Skeletal muscle tissue (tissue), 5 donors: ENCODE measurements around the gene CCNB1IP1. TPM values are rescaled to one million over a fixed set of nuclear protein-coding genes. Genes with fewer than 3 reads are reported as not detected.
"Not testable (repeated sequence)": the region's sequence is repeated elsewhere in the genome, so short reads cannot be mapped to it uniquely, and the experiment has no call there.

Source experiments
- H3K27ac ChIP-seq: one replicate; pipeline ENCODE4 v1.7.0; 2013; ENCODE audit warnings: mild to moderate bottlenecking, low read depth, low read length, inconsistent platforms
- H3K27me3 ChIP-seq, 3 donors: one replicate each; pipeline ENCODE4 v1.7.0; 2013; ENCODE audit warnings: low read length in 3 of 3; ENCODE audit not compliant: control insufficient read depth in 3 of 3, insufficient read depth in 3 of 3
- H3K36me3 ChIP-seq, 3 donors: one replicate each; pipeline ENCODE4 v1.7.0; 2013; ENCODE audit warnings: low read length in 3 of 3; ENCODE audit not compliant: control insufficient read depth in 3 of 3, insufficient read depth in 3 of 3
- H3K4me1 ChIP-seq, 3 donors: one replicate each; pipeline ENCODE4 v1.7.0; 2013; ENCODE audit warnings: low read length in 3 of 3, mild to moderate bottlenecking in 3 of 3; ENCODE audit not compliant: control insufficient read depth in 3 of 3, insufficient read depth in 3 of 3
- H3K4me3 ChIP-seq, 3 donors: one replicate each; pipeline ENCODE4 v1.7.0; 2013; ENCODE audit warnings: low read length in 3 of 3
- H3K9ac ChIP-seq, 3 donors: one replicate each; pipeline ENCODE4 v1.7.0; 2013; ENCODE audit warnings: low read length in 3 of 3, mild to moderate bottlenecking in 3 of 3, moderate library complexity in 2 of 3, low read depth in 1 of 3
- H3K9me3 ChIP-seq, 3 donors: one replicate each; pipeline ENCODE4 v1.7.0; 2013; ENCODE audit warnings: low read length in 3 of 3; ENCODE audit not compliant: control insufficient read depth in 3 of 3
- small RNA-seq: library from RNA; depleted of rRNA; stranded (forward); fragments of <200 nt; gene quantifications from one replicate; pipeline ENCODE3, GENCODE V24; 2014
- total RNA-seq: library from RNA; depleted of rRNA; stranded (reverse); fragments of >200 nt; gene quantifications from one replicate; pipeline ENCODE4 v1.2.3, GENCODE V29; 2014
- donor health status: Osteomylitis.

Gene CCNB1IP1
- total RNA-seq, 1 donor from 2014 or later: 57.4 TPM

DNA sequence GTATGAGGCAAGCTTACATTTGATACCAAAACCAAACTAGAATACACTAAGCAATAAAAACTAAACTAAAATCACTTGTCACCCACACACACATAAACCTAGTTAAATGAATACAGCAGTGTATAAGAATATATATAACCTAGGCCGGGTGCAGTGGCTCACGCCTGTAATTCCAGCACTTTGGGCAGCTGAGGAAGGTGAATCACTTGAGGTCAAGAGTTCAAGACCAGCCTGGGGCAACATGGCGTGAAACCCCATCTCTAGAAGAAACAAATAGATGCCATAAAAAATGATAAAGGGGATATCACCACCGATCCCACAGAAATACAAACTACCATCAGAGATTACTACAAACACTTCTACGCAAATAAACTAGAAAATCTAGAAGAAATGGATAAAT lies 68.7 kb downstream of the CCNB1IP1 start:
- not testable (repeated sequence) for H3K9ac ChIP-seq, H3K4me1 ChIP-seq, H3K27ac ChIP-seq, H3K4me3 ChIP-seq, H3K27me3 ChIP-seq, H3K36me3 ChIP-seq, H3K9me3 ChIP-seq

DNA sequence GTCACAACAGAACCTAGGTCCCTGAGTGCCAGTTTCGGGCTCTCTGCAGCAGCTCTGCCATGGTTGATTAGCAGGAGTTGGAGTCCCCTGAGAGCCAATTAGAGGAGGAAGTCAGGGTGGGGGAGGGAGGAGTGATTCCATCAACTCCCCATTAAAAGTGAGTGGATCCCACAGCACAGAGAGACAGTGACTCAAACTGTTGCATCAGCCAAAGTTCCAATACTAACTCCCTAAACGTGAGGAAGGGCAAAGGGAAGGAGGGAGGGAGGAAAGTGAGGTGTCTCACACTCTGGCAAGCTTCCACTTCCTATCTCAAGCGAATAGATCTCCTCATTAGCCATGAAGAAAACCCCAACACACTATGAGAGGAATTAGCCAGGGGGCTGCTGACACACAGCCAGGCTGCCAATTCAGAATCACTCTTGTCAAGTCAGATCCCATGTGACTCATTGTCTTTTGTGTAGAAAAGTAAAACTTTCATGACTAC lies 70.4 kb downstream of the CCNB1IP1 start:
- H3K9me3 ChIP-seq: no peaks in the 10 kb centered on the region
- H3K27ac ChIP-seq: no peak overlapping the region
- H3K9ac ChIP-seq: no peak overlapping the region
- H3K4me3 ChIP-seq: no peak overlapping the region
- H3K27me3 ChIP-seq: no peaks in the 10 kb centered on the region
- no peaks in the 10 kb centered on the region for H3K4me1 ChIP-seq
- no peaks in the 10 kb centered on the region for H3K36me3 ChIP-seq

Small RNA genes lying within 50 kb of the gene (small RNA-seq; reads per million reads assigned to genes)
- gene SNORA79B: 0.23 reads per million, percentile 10 among the genes with 10 or more reads in this experiment
- gene SNORD126: 147 reads per million, percentile 97 among the genes with 10 or more reads in this experiment

Other genes starting within 250 kb of the CCNB1IP1 start
- not detected for gene OR4K17, start 222.5 kb downstream of the CCNB1IP1 start, total RNA-seq
- gene OR4N5, start 194.5 kb downstream of the CCNB1IP1 start, total RNA-seq: not detected
- gene OR11G2, start 142.4 kb downstream of the CCNB1IP1 start, total RNA-seq: not detected
- gene OR11H6, start 109.6 kb downstream of the CCNB1IP1 start, total RNA-seq: not detected
- not detected for gene OR11H7, start 104.3 kb downstream of the CCNB1IP1 start, total RNA-seq
- not detected for gene OR11H4, start 94.0 kb downstream of the CCNB1IP1 start, total RNA-seq
- 16.7 TPM for gene TTC5, start 27.3 kb downstream of the CCNB1IP1 start, total RNA-seq
- gene PARP2, start 10.4 kb upstream of the CCNB1IP1 start, total RNA-seq: 8.4 TPM
- gene TEP1, start 80.2 kb upstream of the CCNB1IP1 start, total RNA-seq: 10.4 TPM
- 2.1 TPM for gene KLHL33, start 102.9 kb upstream of the CCNB1IP1 start, total RNA-seq
- gene OSGEP, start 121.5 kb upstream of the CCNB1IP1 start, total RNA-seq: 26.6 TPM
- gene APEX1, start 121.9 kb upstream of the CCNB1IP1 start, total RNA-seq: 64.2 TPM
- 13.0 TPM for gene PIP4P1, start 128.2 kb upstream of the CCNB1IP1 start, total RNA-seq
- 13.6 TPM for gene PNP, start 136.1 kb upstream of the CCNB1IP1 start, total RNA-seq
- not detected for gene RNASE10, start 172.3 kb upstream of the CCNB1IP1 start, total RNA-seq
- not detected for gene RNASE9, start 227.8 kb upstream of the CCNB1IP1 start, total RNA-seq